Trophoblast cell (in vitro differentiated cells and primary cell): ENCODE data around the gene GSG1L.

Experiments used
- DNase-seq, 2 donors: peaks; one replicate each; pipeline ENCODE4 v3.0.0-alpha.2; 2016
- H2AFZ ChIP-seq: 2 replicates; pipeline ENCODE4 v1.6.1; 2013; ENCODE audit warnings: low read length, moderate library complexity, mild to moderate bottlenecking; ENCODE audit not compliant: insufficient read depth, poor library complexity
- H2AK5ac ChIP-seq: 2 replicates; pipeline ENCODE4 v1.6.1; 2013; ENCODE audit warnings: mild to moderate bottlenecking, low read length
- H2BK120ac ChIP-seq: 2 replicates; pipeline ENCODE4 v1.6.1; 2013; ENCODE audit warnings: low read length, mild to moderate bottlenecking, moderate library complexity; ENCODE audit not compliant: insufficient read depth, poor library complexity
- H2BK12ac ChIP-seq: 2 replicates; pipeline ENCODE4 v1.6.1; 2013; ENCODE audit warnings: mild to moderate bottlenecking, low read length, moderate library complexity
- H2BK5ac ChIP-seq: 2 replicates; pipeline ENCODE4 v1.6.1; 2013; ENCODE audit warnings: low read length, low read depth, moderate library complexity, mild to moderate bottlenecking; ENCODE audit not compliant: poor library complexity
- H3K14ac ChIP-seq: 2 replicates; pipeline ENCODE4 v1.6.1; 2013; ENCODE audit warnings: mild to moderate bottlenecking, low read length
- H3K18ac ChIP-seq: 2 replicates; pipeline ENCODE4 v1.6.1; 2013; ENCODE audit warnings: mild to moderate bottlenecking, low read length
- H3K23ac ChIP-seq: 2 replicates; pipeline ENCODE4 v1.6.1; 2013; ENCODE audit warnings: low read length
- H3K27ac ChIP-seq: 2 replicates; pipeline ENCODE4 v1.5.1; 2013; ENCODE audit warnings: low read depth, mild to moderate bottlenecking, inconsistent platforms, low read length, moderate library complexity
- H3K27me3 ChIP-seq: 2 replicates; pipeline ENCODE4 v1.6.1; 2013; ENCODE audit warnings: inconsistent platforms, mild to moderate bottlenecking, low read length, moderate library complexity; ENCODE audit not compliant: insufficient read depth
- H3K36me3 ChIP-seq, 2 experiments: 1 replicate in 1 of 2; 2 replicates in 1 of 2; pipeline ENCODE4 v1.6.1; 2013; ENCODE audit warnings: low read length in 2 of 2, mild to moderate bottlenecking in 2 of 2, moderate library complexity in 1 of 2; ENCODE audit not compliant: insufficient read depth in 2 of 2, control insufficient read depth in 1 of 2
- H3K4ac ChIP-seq: 2 replicates; pipeline ENCODE4 v1.6.1; 2013; ENCODE audit warnings: low read depth, mild to moderate bottlenecking, low read length, moderate library complexity
- H3K4me1 ChIP-seq, 2 experiments: 1 replicate in 1 of 2; 2 replicates in 1 of 2; pipeline ENCODE4 v1.6.1; 2013; ENCODE audit warnings: low read length in 2 of 2, mild to moderate bottlenecking in 2 of 2, moderate library complexity in 1 of 2; ENCODE audit not compliant: insufficient read depth in 2 of 2, control insufficient read depth in 1 of 2
- H3K4me2 ChIP-seq: 2 replicates; pipeline ENCODE4 v1.6.1; 2013; ENCODE audit warnings: inconsistent platforms, mild to moderate bottlenecking, low read length, moderate library complexity
- H3K4me3 ChIP-seq: 2 replicates; pipeline ENCODE4 v1.5.1; 2013; ENCODE audit warnings: mild to moderate bottlenecking, low read depth, low read length, inconsistent platforms
- H3K79me1 ChIP-seq: one replicate; pipeline ENCODE4 v1.6.1; 2013; ENCODE audit warnings: low read length
- H3K79me2 ChIP-seq: 2 replicates; pipeline ENCODE4 v1.6.1; 2013; ENCODE audit warnings: low read length, mild to moderate bottlenecking; ENCODE audit not compliant: control insufficient read depth, insufficient read depth, poor library complexity
- H3K9ac ChIP-seq: 2 replicates; pipeline ENCODE4 v1.6.1; 2013; ENCODE audit warnings: mild to moderate bottlenecking, low read length
- H3K9me3 ChIP-seq: 2 replicates; pipeline ENCODE4 v1.6.1; 2013; ENCODE audit warnings: low read depth, mild to moderate bottlenecking, control low read depth, inconsistent platforms, low read length; ENCODE audit not compliant: insufficient read depth
- H4K12ac ChIP-seq: 2 replicates; pipeline ENCODE4 v1.6.1; 2013; ENCODE audit warnings: low read depth, mild to moderate bottlenecking, low read length, moderate library complexity
- H4K8ac ChIP-seq: 2 replicates; pipeline ENCODE4 v1.6.1; 2013; ENCODE audit warnings: low read depth, mild to moderate bottlenecking, low read length, moderate library complexity
- H4K91ac ChIP-seq: one replicate; pipeline ENCODE4 v1.6.1; 2013; ENCODE audit warnings: low read depth, mild to moderate bottlenecking, low read length, moderate library complexity
- WGBS: extraction: QIAGEN DNeasy Blood & Tissue Kit; methylation state at CpG from one replicate; pipeline ENCODE4 v1.1.7; 2013; ENCODE audit warnings: missing lambda C conversion rate; ENCODE audit not compliant: insufficient read length, insufficient coverage; ENCODE audit errors: extremely low coverage; 5-methylcytosine and 5-hydroxymethylcytosine counted together

GSG1L gene

DNA sequence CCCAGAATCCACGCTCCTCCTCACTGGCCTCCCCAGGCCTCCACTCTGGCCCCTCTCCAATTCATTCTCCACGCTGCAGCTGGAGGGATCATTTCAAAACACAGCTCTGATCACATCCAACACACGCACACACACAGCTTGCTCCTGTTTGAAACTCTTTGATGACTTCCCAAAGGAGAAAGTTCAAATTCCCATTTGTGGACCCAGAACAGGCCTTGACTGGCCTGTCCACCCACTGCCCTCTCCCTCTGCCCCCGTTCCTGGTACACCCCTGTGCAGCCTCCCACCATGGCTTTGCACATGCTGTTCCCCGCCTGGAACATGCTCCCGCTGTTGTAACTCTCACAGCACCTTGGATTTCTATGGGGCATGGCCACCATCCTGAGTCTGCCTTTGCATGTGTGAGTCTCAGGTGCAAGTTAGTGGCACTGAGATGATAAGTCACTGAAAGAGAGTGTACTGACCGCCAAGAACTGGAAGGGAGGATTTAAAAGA, 100.0 kb downstream of the GSG1L start:
- no peak overlapping the region for H3K18ac ChIP-seq
- no peak overlapping the region for H3K9ac ChIP-seq
- H4K12ac ChIP-seq = no peak overlapping the region
- H3K79me1 ChIP-seq = no peaks in the 10 kb centered on the region
- H3K23ac ChIP-seq = no peak overlapping the region
- H3K79me2 ChIP-seq = no peaks in the 10 kb centered on the region
- no peak overlapping the region for H2AK5ac ChIP-seq
- no peak overlapping the region for H4K8ac ChIP-seq
- no peak overlapping the region for H4K91ac ChIP-seq
- H3K4ac ChIP-seq = no peak overlapping the region
- no peak overlapping the region for H2BK5ac ChIP-seq
- H3K9me3 ChIP-seq = peaks cover 8% of the 10 kb centered on the region
- no peak overlapping the region for H2AFZ ChIP-seq
- no CpG with 5 or more reads among the region's 7 CpGs for WGBS
- H3K36me3 ChIP-seq = no peaks in the 10 kb centered on the region
- no peak overlapping the region for H2BK12ac ChIP-seq
- no peak overlapping the region for H3K4me2 ChIP-seq
- H3K27ac ChIP-seq = no peak overlapping the region
- H3K4me1 ChIP-seq = no peaks in the 10 kb centered on the region
- no peaks in the 10 kb centered on the region for H3K27me3 ChIP-seq
- no peak for DNase-seq
- no peak overlapping the region for H3K4me3 ChIP-seq
- H2BK120ac ChIP-seq = no peak overlapping the region
- no peak overlapping the region for H3K14ac ChIP-seq

DNA sequence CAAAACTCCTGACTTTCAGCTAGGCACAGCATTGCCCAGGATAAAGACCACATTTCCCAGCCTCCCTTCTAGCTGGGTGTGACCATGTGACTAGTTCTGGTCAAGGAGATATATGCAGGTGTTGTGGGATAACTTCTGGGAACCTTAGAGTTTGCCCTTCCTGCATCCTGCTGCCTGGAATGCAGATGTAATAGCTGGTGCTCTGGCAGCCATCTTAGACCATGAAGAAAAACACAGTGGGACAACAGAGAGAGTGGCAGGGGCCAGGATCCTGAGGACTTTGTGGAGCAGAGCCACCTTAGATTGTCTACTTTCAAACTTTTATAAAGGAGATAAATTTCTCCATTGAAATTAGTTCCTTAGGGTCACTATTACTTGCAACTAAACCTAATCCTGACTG, 101.3 kb downstream of the GSG1L start:
- Histone ChIP-seq H2AFZ (no peak overlapping the region), H3K4me2 (no peak overlapping the region), H3K4me1 (no peaks in the 10 kb centered on the region), H2BK120ac (no peak overlapping the region), H3K27me3 (no peaks in the 10 kb centered on the region), H3K9me3 (peaks cover 8% of the 10 kb centered on the region), H3K4me3 (no peak overlapping the region), H4K8ac (no peak overlapping the region), H3K18ac (no peak overlapping the region), H2BK5ac (no peak overlapping the region), H3K27ac (no peak overlapping the region), H3K9ac (no peak overlapping the region), H3K36me3 (no peaks in the 10 kb centered on the region), H3K4ac (no peak overlapping the region), H4K91ac (no peak overlapping the region), H2AK5ac (no peak overlapping the region), H3K79me1 (no peaks in the 10 kb centered on the region), H3K23ac (no peak overlapping the region), H3K14ac (no peak overlapping the region), H2BK12ac (no peak overlapping the region), H4K12ac (no peak overlapping the region), H3K79me2 (no peaks in the 10 kb centered on the region)
- no peak for DNase-seq

DNA sequence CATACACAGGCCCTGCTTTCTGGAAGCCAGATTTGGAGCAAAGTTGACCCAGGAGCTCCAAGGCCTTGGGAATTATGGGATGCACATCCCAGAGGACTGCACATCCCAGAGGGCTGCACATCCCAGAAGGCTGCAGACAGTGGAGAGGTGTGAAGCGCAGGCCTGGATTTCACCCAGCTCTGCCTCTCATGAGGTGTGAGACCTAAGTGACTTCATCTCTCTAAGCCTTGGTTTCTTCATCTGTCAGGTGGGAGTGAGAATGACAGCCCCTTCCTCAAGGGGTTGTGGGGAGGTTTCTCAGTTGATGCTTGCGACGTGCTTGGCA, 102.3 kb downstream of the GSG1L start:
- no peak overlapping the region for H3K4ac ChIP-seq
- peaks cover 10% of the 10 kb centered on the region for H3K9me3 ChIP-seq
- H2BK12ac ChIP-seq = no peak overlapping the region
- peak overlapping the region; percentile 42 for H3K4me3 ChIP-seq
- H4K91ac ChIP-seq = no peak overlapping the region
- H3K4me2 ChIP-seq = no peak overlapping the region
- no peak overlapping the region for H3K27ac ChIP-seq
- no peak overlapping the region for H2AFZ ChIP-seq
- no peak overlapping the region for H4K8ac ChIP-seq
- no peaks in the 10 kb centered on the region for H3K4me1 ChIP-seq
- no peaks in the 10 kb centered on the region for H3K79me1 ChIP-seq
- DNase-seq = no peak
- H4K12ac ChIP-seq = no peak overlapping the region
- no peaks in the 10 kb centered on the region for H3K79me2 ChIP-seq
- no peak overlapping the region for H2BK5ac ChIP-seq
- H2AK5ac ChIP-seq = no peak overlapping the region
- WGBS = no CpG with 5 or more reads among the region's 3 CpGs
- no peaks in the 10 kb centered on the region for H3K36me3 ChIP-seq
- no peak overlapping the region for H2BK120ac ChIP-seq
- no peak overlapping the region for H3K9ac ChIP-seq
- H3K14ac ChIP-seq = no peak overlapping the region
- no peak overlapping the region for H3K23ac ChIP-seq
- H3K18ac ChIP-seq = no peak overlapping the region
- H3K27me3 ChIP-seq = no peaks in the 10 kb centered on the region

DNA sequence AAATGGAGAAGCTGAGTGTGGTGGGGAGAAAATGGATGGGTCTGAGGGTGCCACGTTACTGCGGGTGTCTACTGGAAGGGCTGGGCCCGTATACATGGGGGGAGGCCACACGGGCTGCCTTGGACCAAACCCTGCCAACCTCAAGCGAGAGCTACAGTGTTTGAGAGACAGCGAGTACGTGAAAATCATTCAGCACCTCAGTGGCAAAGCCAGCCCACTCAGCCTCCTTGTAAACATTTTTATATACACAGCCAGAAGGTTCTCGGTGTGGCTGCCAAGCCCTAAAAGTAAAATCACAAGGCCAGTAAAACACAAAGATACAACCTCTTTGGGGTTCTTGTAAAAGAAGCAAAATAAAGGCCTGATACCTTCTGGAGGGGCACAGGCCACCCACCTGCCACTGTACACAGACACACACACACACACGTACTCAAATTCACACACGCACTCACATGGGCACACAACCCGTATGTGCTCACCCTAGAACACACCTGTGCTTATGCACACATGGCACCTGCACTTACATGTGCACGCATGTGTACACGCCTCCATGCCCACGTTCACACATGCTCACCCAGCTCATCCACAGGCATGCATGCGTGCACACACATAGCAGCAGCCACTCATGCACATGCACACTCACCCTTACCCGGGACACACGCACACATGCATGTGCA, 102.8 kb downstream of the GSG1L start:
- no CpG with 5 or more reads among the region's 17 CpGs for WGBS
- peak overlapping the region; percentile 42 for H3K4me3 ChIP-seq

More for the DNA sequence above, 102.8 kb downstream of the GSG1L start:
- Histone ChIP-seq H2AK5ac (no peak overlapping the region), H3K9me3 (peaks cover 11% of the 10 kb centered on the region), H4K12ac (no peak overlapping the region), H3K4me2 (no peak overlapping the region), H3K36me3 (no peaks in the 10 kb centered on the region), H3K79me2 (no peaks in the 10 kb centered on the region), H3K27me3 (no peaks in the 10 kb centered on the region), H3K79me1 (no peaks in the 10 kb centered on the region), H3K14ac (no peak overlapping the region), H3K23ac (no peak overlapping the region), H3K27ac (no peak overlapping the region), H4K8ac (no peak overlapping the region), H3K4me1 (no peaks in the 10 kb centered on the region), H3K4ac (no peak overlapping the region), H3K9ac (no peak overlapping the region), H3K18ac (no peak overlapping the region), H2BK120ac (no peak overlapping the region), H4K91ac (no peak overlapping the region), H2BK5ac (no peak overlapping the region), H2AFZ (no peak overlapping the region), H2BK12ac (no peak overlapping the region)
- no peak for DNase-seq
